GM23338 (cell line): Measurements from ENCODE around the gene HCN2.

Experiments used
- CREB1 ChIP-seq: fragments of 250-450 bp; sonication (Bioruptor Pico); IDR thresholded peaks from 2 replicates; pipeline ENCODE4 v1.5.0; 2020; ENCODE audit warnings: low read depth, mild to moderate bottlenecking, moderate library complexity
- CTCF ChIP-seq, 2 experiments: fragments of 200-600 bp in 1 of 2; sonication (generic) in 1 of 2; conservative IDR thresholded peaks; 2 replicates each; pipeline versions ENCODE4 v1.5.1 to v1.6.1; 2016 to 2017; ENCODE audit warnings: antibody characterized with exemption in 2 of 2, low read depth in 2 of 2, mild to moderate bottlenecking in 2 of 2, moderate library complexity in 1 of 2
- ETS1 ChIP-seq: IDR thresholded peaks from 2 replicates; pipeline ENCODE4 v1.6.1; 2016; ENCODE audit warnings: antibody characterized with exemption
- EZH2 ChIP-seq: fragments of 200-600 bp; sonication (generic); IDR thresholded peaks from one replicate; pipeline ENCODE4 v1.8.0; 2017; ENCODE audit warnings: antibody characterized with exemption, mild to moderate bottlenecking, low read depth; ENCODE audit not compliant: unreplicated experiment
- JUNB ChIP-seq: IDR thresholded peaks from one replicate; pipeline ENCODE4 v1.6.1; 2016; ENCODE audit warnings: antibody characterized with exemption; ENCODE audit not compliant: unreplicated experiment
- POLR2AphosphoS5 ChIP-seq: IDR thresholded peaks from 2 replicates; pipeline ENCODE4 v1.6.1; 2016; ENCODE audit warnings: antibody characterized with exemption, low read depth
- REST ChIP-seq: IDR thresholded peaks from one replicate; pipeline ENCODE4 v1.6.1; 2018; ENCODE audit warnings: antibody characterized with exemption; ENCODE audit not compliant: unreplicated experiment

- TF ChIP-seq EZH2: no peak
- no peak for TF ChIP-seq CTCF (conservative IDR thresholded peaks at IDR 0.05; ENCODE audit: low read depth in 2 of 2)
- no peak for TF ChIP-seq CREB1 (CRISPR knock-in tag)
- TF ChIP-seq POLR2AphosphoS5: no peak
- no peak for TF ChIP-seq ETS1
- no peak for TF ChIP-seq REST
- no peak for TF ChIP-seq JUNB
Observed at GRCh38 chr19:601310-601709, 11.6 kb downstream of the HCN2 start.
